Right cardiac atrium (tissue), 5 donors: ENCODE data around the gene ZNF445. TPM values are rescaled to one million over a fixed set of nuclear protein-coding genes. Genes with fewer than 3 reads are reported as not detected.

ENCODE experiments used
- ATAC-seq, 2 donors: fragments of 200-7000 bp; cut with Tn5 transposase; one replicate each; pipeline versions ENCODE4 v1.8.0 to v1.9.1; 2020; ENCODE audit warnings: moderate library complexity in 2 of 2, mild to moderate bottlenecking in 1 of 2
- DNase-seq, 3 donors: peaks; one replicate each; pipeline ENCODE4 v3.0.0-alpha.2; 2020
- H3K27ac ChIP-seq: one replicate; pipeline ENCODE4 v1.5.1; 2013; ENCODE audit warnings: mild to moderate bottlenecking, low read length, control low read depth, moderate library complexity
- H3K27me3 ChIP-seq: one replicate; pipeline ENCODE4 v1.6.1; 2013; ENCODE audit not compliant: control insufficient read depth, insufficient read depth
- H3K4me1 ChIP-seq: one replicate; pipeline ENCODE4 v1.6.1; 2013; ENCODE audit warnings: low read length; ENCODE audit not compliant: control insufficient read depth, insufficient read depth
- H3K4me3 ChIP-seq: one replicate; pipeline ENCODE4 v1.5.1; 2013; ENCODE audit warnings: low read length, control low read depth
- H3K9me3 ChIP-seq: one replicate; pipeline ENCODE4 v1.6.1; 2013; ENCODE audit warnings: low read length; ENCODE audit not compliant: control insufficient read depth
- WGBS: extraction: QIAGEN DNeasy Blood & Tissue Kit; methylation state at CpG from one replicate; pipeline ENCODE4 v1.1.7; 2013; 5-methylcytosine and 5-hydroxymethylcytosine counted together
- intact Hi-C, 4 donors: fragments of 100-400 bp; cut with DNase I; formaldehyde crosslinking; loops; one replicate each; pipeline versions ENCODE4 v1.11.0 to v1.14.0; 2022 to 2023
- polyA plus RNA-seq: library from polyadenylated mRNA; stranded (reverse); fragments of 200-250 nt; gene quantifications from one replicate; pipeline ENCODE4 v1.2.3, GENCODE V29; 2013
- total RNA-seq, 4 donors: library from RNA; stranded (reverse); fragmentation: NEBNext Ultra II Directional; extraction: Animal tissue kit (Norgen Biotek cat#: 25700); gene quantifications; one replicate each; pipeline ENCODE4 v1.2.1, GENCODE V29; 2021
- donor health status: healthy with polysubstance abuse.
- donor health status: DM: no; HTN: yes; CAD: no.
- donor health status: DM: no; HTN: no; CAD: no.
- donor health status: DM: no; HTN: yes; CAD: no; lungs with severe emphysema.
- donor health status: DM: yes; HTN: yes; CAD: no.

ZNF445 gene
- total and polyA plus RNA-seq, 5 donors, result 5.7 to 15.6 (median 14.5) TPM

DNA sequence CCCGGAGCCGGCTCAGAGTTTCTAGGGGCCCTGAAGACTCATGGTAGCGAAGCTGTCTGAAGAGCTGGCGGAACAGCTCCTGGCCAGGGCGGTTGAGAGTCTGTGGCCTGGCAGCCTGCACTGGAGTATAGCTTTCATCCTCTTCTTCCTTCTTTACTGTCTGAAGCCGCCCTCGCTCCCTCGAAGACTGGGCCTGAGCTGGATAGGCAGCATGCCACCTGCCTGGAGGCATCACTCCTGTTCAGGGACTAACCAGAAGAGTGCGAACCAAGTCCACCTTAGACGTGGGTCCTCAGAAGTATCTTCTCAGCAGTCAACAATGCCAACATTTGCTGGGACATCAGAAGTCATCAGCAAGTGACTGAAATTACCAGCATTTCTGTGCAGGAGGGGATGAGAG, 22.2 kb downstream of the ZNF445 start:
- Histone ChIP-seq H3K9me3 (no peaks in the 10 kb centered on the region), H3K27ac (no peak overlapping the region), H3K4me1 (no peaks in the 10 kb centered on the region), H3K4me3 (no peak overlapping the region), H3K27me3 (no peaks in the 10 kb centered on the region)
- intact Hi-C loops, result no loop called here
- DNase-seq (no peak), ATAC-seq (peak in 1 of 2 donors; percentile 16)
- WGBS, result 97% methylated on average over 10 of the region's 10 CpGs

DNA sequence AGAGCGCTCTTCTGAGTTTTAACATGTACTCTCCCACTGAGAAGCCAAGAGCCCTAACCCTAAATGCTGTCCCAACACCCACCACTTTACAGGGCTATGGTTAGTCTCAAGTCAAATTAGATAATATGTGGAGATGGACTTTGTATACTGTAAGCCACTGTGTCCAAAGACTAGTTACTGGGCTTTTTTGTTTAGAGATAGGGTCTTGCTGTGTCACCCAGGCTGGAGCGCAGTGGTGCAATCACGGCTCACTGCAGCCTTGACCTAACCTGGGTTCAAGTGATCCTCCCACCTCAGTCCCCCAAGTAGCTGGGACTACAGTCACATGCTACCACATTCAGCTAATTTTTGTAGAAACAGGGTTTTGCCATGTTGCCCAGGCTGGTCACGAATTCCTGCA, 23.2 kb downstream of the ZNF445 start:
- Histone ChIP-seq H3K27me3 (no peaks in the 10 kb centered on the region), H3K4me1 (no peaks in the 10 kb centered on the region), H3K4me3 (no peak overlapping the region), H3K27ac (no peak overlapping the region), H3K9me3 (no peaks in the 10 kb centered on the region)
- ATAC-seq (no peak), DNase-seq (no peak)
- 96% methylated on average over 4 of the region's 4 CpGs for WGBS
- intact Hi-C loops, result no loop called here

DNA sequence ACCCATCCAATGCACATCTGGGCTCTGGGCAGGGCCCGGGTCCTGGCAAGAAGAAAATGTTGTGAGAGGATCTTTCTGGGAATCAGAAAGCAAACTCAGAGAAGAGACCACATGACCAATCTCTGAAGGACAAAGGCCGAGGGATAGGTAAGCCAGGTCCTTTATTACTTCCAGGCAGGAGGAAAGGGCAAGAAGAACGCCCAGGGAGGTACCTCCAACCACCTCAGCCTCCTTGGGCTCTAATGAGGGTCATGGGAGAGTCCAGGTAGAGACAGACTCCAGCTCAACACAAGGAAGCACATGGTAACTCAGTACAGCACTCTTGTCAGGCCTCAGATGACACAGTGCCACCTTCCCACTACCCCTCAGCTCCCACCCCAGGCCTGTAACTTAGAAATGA, 26.0 kb downstream of the ZNF445 start:
- DNase-seq, result no peak
- H3K27ac ChIP-seq, result no peak overlapping the region
- H3K27me3 ChIP-seq, result no peaks in the 10 kb centered on the region
- whole genome bisulfite sequencing, result 97% methylated on average over 3 of the region's 3 CpGs
- no peaks in the 10 kb centered on the region for H3K4me1 ChIP-seq
- no peak for ATAC-seq
- H3K9me3 ChIP-seq, result no peaks in the 10 kb centered on the region
- intact Hi-C loops, result no loop called here
- H3K4me3 ChIP-seq, result no peak overlapping the region

DNA sequence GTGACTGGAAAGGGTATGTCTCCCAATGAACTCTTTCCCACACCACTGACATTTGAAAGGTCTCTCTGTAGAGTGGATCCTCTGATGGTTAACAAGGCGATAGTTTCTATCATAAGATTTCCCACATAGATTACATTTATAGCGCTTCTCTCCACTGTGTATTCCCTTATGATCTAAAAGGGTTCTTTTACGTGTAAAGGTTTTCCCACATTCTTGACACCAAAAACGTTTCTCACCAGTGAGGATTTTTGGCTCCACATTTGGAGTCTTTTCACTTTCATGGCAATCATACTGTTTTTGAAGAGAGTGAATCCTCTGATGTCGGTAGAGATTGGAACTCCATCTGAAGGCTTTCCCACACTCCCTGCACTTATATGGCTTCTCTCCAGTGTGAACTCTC, 30.5 kb downstream of the ZNF445 start:
- DNase-seq (no peak), ATAC-seq (no peak)
- 94% methylated on average over 5 of the region's 5 CpGs for WGBS
- Histone ChIP-seq H3K4me1 (no peaks in the 10 kb centered on the region), H3K27ac (no peak overlapping the region), H3K27me3 (no peaks in the 10 kb centered on the region), H3K4me3 (no peak overlapping the region), H3K9me3 (no peaks in the 10 kb centered on the region)
- intact Hi-C loops, result no loop called here

DNA sequence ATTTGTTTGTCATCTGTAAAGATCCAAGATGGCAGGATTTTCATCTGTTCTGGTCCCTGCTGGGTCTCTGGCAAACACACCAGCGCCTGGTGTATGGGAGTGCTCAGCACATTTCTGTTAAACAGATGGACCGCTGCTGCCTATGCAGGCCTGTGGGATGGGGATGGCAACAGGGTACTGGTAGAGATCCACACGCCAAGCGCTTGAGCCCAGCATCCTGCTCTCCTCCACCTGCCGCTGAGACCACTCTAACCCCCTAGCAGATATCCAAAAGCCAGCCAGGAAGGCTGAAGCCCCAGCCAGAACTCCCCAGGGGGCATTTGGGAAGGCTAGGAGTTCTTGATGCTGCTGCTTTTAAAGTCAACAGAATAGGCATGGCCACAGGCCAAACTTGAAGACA, 31.7 kb downstream of the ZNF445 start:
- no peaks in the 10 kb centered on the region for H3K27me3 ChIP-seq
- over 99% methylated on average over 5 of the region's 5 CpGs for WGBS
- intact Hi-C loops, result no loop called here
- no peak overlapping the region for H3K27ac ChIP-seq
- ATAC-seq (no peak), DNase-seq (no peak)
- peaks cover 4% of the 10 kb centered on the region for H3K4me1 ChIP-seq
- no peaks in the 10 kb centered on the region for H3K9me3 ChIP-seq
- H3K4me3 ChIP-seq, result no peak overlapping the region

DNA sequence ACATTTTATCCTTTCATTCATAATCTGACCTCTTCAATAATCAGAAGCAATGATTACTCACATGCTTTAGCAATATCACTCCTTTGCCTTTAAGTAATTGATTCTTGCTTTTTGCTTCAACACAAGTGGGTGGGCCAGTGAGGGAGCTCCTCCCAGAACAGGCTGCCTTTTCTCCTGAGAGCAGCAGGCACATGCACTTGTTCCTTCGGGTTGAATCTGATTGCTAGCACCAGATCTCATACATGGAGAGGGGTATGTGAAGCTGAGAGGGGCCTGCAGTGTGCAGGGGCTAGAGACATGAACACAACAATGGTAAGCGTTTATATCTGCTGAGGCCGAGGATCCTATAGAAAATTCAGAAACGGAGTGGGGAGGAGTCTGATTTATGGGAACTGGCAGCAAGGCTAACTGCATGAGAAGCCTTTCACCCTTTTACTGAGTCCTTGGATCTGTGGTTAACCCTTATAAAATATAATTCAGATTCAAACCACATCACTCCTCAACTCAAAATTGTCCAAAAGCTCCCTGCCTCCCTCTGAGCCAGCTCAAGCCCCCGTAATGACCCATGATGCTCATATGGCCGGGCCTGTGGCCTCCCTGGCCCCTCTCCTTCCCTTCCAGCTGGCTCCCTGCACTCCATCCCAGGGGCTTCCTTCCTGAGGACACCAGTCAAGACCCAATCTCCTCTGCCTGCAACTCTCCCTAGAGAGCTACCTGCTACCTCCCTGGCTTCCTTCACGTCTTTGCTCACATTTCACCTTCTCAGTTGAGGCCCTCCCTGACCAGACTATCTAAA, 32.4 kb downstream of the ZNF445 start:
- ATAC-seq, result no peak
- DNase-seq, result no peak
- H3K27ac ChIP-seq, result no peak overlapping the region
- intact Hi-C loops, result no loop called here
- no peaks in the 10 kb centered on the region for H3K27me3 ChIP-seq
- 94% methylated on average over 7 of the region's 7 CpGs for WGBS
- no peak overlapping the region for H3K4me3 ChIP-seq
- H3K4me1 ChIP-seq, result peaks cover 4% of the 10 kb centered on the region
- no peaks in the 10 kb centered on the region for H3K9me3 ChIP-seq

DNA sequence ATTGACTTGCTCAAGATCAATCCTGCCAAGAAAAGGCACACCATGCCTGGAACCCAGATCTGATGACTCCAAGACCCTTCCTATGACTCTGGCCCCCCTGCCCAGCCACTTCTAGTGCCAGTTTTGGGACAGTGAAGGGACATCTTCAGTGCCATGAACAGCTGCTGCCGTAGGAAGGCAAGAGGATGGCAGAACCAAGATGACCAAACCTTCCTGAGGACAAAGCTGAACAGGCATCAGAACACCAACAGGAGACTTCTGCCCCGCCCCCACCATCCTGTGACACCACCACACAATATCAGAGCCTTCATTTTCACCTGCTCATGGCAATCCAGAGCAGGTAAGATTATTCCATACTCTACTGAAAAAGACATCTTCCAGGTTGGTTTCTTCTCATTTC, 33.0 kb downstream of the ZNF445 start:
- no peak for ATAC-seq
- no peaks in the 10 kb centered on the region for H3K27me3 ChIP-seq
- peaks cover 9% of the 10 kb centered on the region for H3K4me1 ChIP-seq
- 100% methylated on average over 2 of the region's 2 CpGs for WGBS
- H3K27ac ChIP-seq, result no peak overlapping the region
- H3K9me3 ChIP-seq, result no peaks in the 10 kb centered on the region
- intact Hi-C loops, result no loop called here
- no peak overlapping the region for H3K4me3 ChIP-seq
- DNase-seq, result no peak

DNA sequence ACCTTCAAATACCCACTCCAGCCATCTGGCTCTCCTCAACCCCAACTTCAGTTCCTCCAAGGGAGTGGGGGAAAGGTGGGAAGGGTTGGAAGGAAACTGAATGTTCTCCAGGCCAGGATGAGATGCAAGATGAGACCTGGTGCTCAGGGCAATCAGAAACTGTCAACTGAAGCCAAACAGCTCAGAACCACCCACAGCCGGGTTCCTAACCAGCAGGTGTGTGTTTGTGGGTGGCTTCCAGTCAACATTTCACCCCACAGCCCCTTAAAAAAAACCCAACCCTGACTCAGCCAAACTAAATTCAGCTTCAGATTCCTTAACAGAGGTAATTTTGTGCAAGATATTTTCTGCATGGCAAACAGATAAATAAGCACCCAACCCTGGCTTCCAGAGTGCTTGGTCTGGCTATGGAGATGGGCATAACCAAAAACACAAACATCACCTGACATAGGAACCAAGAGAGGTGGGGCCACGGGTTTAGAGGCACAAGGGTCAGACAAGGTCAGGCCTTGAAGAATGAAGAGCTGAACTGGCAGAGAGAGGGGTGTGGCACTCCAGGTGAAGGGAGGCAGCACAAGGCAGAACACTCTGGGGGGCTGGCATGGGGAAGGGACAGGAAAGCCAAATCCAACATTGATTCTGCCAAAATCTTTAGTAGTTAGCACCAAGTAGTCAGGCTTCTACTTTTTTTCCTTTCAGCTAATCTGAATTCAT, 34.7 kb downstream of the ZNF445 start:
- no peaks in the 10 kb centered on the region for H3K9me3 ChIP-seq
- no peak for ATAC-seq
- intact Hi-C loops, result no loop called here
- H3K4me1 ChIP-seq, result peaks cover 14% of the 10 kb centered on the region
- no peak overlapping the region for H3K4me3 ChIP-seq
- WGBS, result 77% methylated on average over 2 of the region's 2 CpGs
- no peak for DNase-seq
- H3K27me3 ChIP-seq, result no peaks in the 10 kb centered on the region
- H3K27ac ChIP-seq, result no peak overlapping the region

DNA sequence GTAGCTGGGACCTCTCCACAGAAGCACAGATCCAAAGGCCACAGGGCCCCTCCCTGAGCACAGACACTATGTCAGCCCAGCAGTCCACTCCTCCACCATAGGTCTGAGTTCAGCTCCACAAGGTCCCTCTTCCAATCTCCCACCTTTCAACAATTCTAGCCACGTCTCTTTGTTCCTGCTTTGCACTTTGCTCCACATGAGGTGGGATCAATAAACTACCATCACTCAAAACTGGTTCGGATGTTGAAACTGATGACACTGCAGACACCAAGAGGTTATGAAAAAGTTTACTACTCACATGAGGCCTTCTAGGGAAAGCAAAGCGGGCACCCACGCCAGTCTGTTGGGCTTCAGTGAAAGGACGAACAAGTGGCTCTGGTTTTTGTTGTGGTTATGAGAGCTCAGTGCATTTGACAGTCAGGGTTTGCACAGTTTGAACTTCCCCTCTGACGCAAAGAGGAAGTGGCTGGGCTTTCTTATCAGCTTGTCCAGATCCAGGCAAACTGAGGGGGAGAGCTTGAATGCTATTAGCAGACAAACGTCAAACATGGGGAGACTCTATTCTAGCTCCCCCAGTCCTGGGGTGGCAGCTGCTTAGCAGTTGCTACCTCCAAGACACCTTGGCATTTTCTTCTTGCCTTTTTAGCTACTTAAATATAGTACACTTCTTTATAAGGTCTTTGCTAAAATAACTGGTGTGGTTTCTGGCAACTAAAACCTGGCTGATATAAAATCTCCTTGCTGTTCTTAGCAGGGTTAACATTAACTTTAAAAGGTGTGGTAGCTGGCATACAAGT, 37.8 kb downstream of the ZNF445 start:
- DNase-seq, result peak; percentile 70 to 85 (median 80)
- Histone ChIP-seq H3K27me3 (no peaks in the 10 kb centered on the region), H3K27ac (peak overlapping the region; percentile 100), H3K4me3 (peak overlapping the region; percentile 39), H3K9me3 (no peaks in the 10 kb centered on the region), H3K4me1 (peaks cover 14% of the 10 kb centered on the region)
- 10% methylated on average over 7 of the region's 7 CpGs for WGBS
- peak; percentile 96 to 97 for ATAC-seq
- intact Hi-C loops, result no loop called here

DNA sequence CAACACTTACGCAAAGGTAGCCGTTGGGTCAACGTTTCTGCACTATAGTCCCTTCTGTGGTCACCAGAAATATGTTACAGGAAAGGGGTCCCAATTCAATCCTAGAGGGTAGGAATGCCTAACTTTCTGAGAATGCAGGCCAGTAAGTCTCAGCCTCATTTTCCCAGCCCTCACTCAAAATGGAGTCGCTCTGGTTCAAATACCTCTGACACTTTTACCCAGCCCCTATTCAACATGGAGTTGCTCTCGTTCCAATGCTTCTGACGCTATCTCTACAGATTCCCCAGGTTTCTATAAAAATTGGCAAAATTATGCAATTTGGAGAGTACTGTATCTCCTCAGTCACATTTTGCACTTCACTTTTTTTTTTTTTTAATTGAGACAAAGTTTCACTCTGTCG, 39.7 kb downstream of the ZNF445 start:
- H3K27ac ChIP-seq, result no peak overlapping the region
- no peaks in the 10 kb centered on the region for H3K9me3 ChIP-seq
- ATAC-seq, result no peak
- H3K27me3 ChIP-seq, result no peaks in the 10 kb centered on the region
- peaks cover 14% of the 10 kb centered on the region for H3K4me1 ChIP-seq
- no peak overlapping the region for H3K4me3 ChIP-seq
- no peak for DNase-seq
- intact Hi-C loops, result no loop called here
- WGBS, result 91% methylated on average over 7 of the region's 7 CpGs

DNA sequence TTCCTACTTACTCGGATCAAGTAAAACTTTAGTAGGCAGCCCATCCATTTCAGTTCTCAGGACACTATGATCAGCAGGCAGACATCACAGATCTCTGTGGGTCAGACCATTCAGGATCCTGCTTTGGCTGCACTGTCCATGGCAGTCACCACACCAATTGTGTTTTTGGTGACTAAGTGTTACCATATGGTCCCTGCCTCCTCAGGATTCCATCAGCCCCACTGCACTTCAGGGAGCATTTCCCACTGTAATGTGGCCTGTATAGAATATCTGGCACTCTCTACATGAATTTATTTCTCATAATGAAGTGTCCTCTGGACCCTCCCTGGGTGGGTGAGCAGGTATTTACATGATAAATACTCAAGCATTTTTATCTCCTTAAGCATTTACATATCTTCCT, 41.3 kb downstream of the ZNF445 start:
- Histone ChIP-seq H3K27ac (no peak overlapping the region), H3K4me3 (no peak overlapping the region), H3K9me3 (no peaks in the 10 kb centered on the region), H3K27me3 (no peaks in the 10 kb centered on the region), H3K4me1 (peaks cover 12% of the 10 kb centered on the region)
- intact Hi-C loops, result no loop called here
- 93% methylated on average over 1 of the region's 1 CpG for WGBS
- ATAC-seq (no peak), DNase-seq (no peak)
